Heart right ventricle (tissue), 16 donors: ENCODE measurements around the gene SLC7A6. TPM values are rescaled to one million over a fixed set of nuclear protein-coding genes. Genes with fewer than 3 reads are reported as not detected.

Experiments used
- ATAC-seq, 8 donors: fragments of 200-7000 bp; cut with Tn5 transposase; one replicate each; pipeline ENCODE4 v1.9.1; 2020; ENCODE audit warnings: mild to moderate bottlenecking in 8 of 8, moderate library complexity in 8 of 8, moderate number of reproducible peaks in 1 of 8
- DNase-seq, 2 donors: peaks; one replicate each; pipeline ENCODE4 v3.0.0-alpha.2; 2020
- H3K27ac ChIP-seq, 10 donors: fragments of 200-600 bp; sonication (generic) in 2 of 10; one replicate each; pipeline versions ENCODE4 v1.5.0 to v1.8.0; 2020 to 2022; ENCODE audit warnings: mild to moderate bottlenecking in 3 of 10
- H3K27me3 ChIP-seq, 7 donors: fragments of 200-600 bp; one replicate each; pipeline ENCODE4 v1.8.0; 2021 to 2022; ENCODE audit warnings: mild to moderate bottlenecking in 2 of 7
- H3K36me3 ChIP-seq, 9 donors: fragments of 200-600 bp; sonication (generic) in 1 of 9; one replicate each; pipeline versions ENCODE4 v1.5.0 to v1.8.0; 2020 to 2022; ENCODE audit warnings: mild to moderate bottlenecking in 2 of 9
- H3K4me1 ChIP-seq, 9 donors: fragments of 200-600 bp; sonication (generic) in 1 of 9; one replicate each; pipeline versions ENCODE4 v1.5.0 to v1.8.0; 2020 to 2022; ENCODE audit warnings: mild to moderate bottlenecking in 4 of 9
- H3K4me3 ChIP-seq, 10 donors: fragments of 200-600 bp; sonication (generic) in 2 of 10; one replicate each; pipeline versions ENCODE4 v1.5.0 to v1.8.0; 2020 to 2022; ENCODE audit warnings: mild to moderate bottlenecking in 7 of 10, moderate library complexity in 2 of 10
- H3K9me3 ChIP-seq, 11 donors: fragments of 200-600 bp in 10 of 11; sonication (generic) in 2 of 11; one replicate each; pipeline versions ENCODE4 v1.5.0 to v1.8.0; 2013 to 2022; ENCODE audit warnings: mild to moderate bottlenecking in 2 of 11, control low read depth in 1 of 11, moderate library complexity in 1 of 11
- WGBS, 2 donors: extraction: QIAGEN DNeasy Blood & Tissue Kit; methylation state at CpG; one replicate each; pipeline ENCODE4 v1.1.7; 2013; ENCODE audit warnings: inconsistent platforms in 1 of 2; 5-methylcytosine and 5-hydroxymethylcytosine counted together
- intact Hi-C, 10 donors: fragments of 100-400 bp; cut with DNase I; formaldehyde crosslinking; loops; one replicate each; pipeline versions ENCODE4 v1.11.1 to v1.14.2; 2022
- polyA plus RNA-seq, 2 donors: library from polyadenylated mRNA; stranded (reverse); fragments of 200-250 nt; gene quantifications; one replicate each; pipeline ENCODE4 v1.2.3, GENCODE V29; 2013
- total RNA-seq, 10 donors: library from RNA; stranded (reverse); fragmentation: NEBNext Ultra II Directional in 3 of 10; extraction: Animal tissue kit (Norgen Biotek cat#: 25700) in 3 of 10; gene quantifications; one replicate each; pipeline versions ENCODE4 v1.2.1 to v1.2.4, GENCODE V29; 2021 to 2023
- TF ChIP-seq, protein P1 (sequence below), 9 donors: fragments of 200-600 bp; sonication (generic) in 2 of 9; IDR thresholded peaks; one replicate each; pipeline versions ENCODE4 v1.5.0 to v1.8.0; 2021 to 2022; ENCODE audit warnings: antibody characterized with exemption in 9 of 9, mild to moderate bottlenecking in 5 of 9, moderate library complexity in 1 of 9
- donor health status: Arrhythmogenic right ventricular cardiomyopathy.
- donor health status: ischemic (EF 13 %, LVEDD 7.1; RV severe dilation, severe dysfunction).
- donor health status: healthy with polysubstance abuse.
- donor health status: DM: no; HTN: yes; CAD: no.
- donor health status: DM: no; HTN: no; CAD: no.
- donor health status: ischemic (EF 25% LVEDD 6.9; RV normal size, moderate dysfunction).
- donor health status: ischemic (EF 25% LVEDD 5.7; RV mildly dilated, moderate dysfunction).
- donor health status: healthy.
- donor health status: DM: yes; HTN: yes; CAD: no.
- donor health status: Ischemic cardiomyopathy.
- donor health status: ischemic (EF 35%, LVEDD 5.7; RV mildly dilated, moderate dysfunction).
- donor health status: nonischemic (EF 11% LVEDD 7.7; RV severe dilation, severe dysfunction).
- donor health status: DM: yes; HTN: yes; CAD: no.
- donor health status: PGD.
- donor health status: ischemic (EF 29% LVEDD 5.4; RV normal size, mild dysfunction).
- donor health status: nonischemic (EF 23%, LVEDD 6.1; RV moderate dilation, normal function).

SLC7A6 gene
- total and polyA plus RNA-seq, 12 donors = 22.6 to 85.6 (median 42.4) TPM

DNA sequence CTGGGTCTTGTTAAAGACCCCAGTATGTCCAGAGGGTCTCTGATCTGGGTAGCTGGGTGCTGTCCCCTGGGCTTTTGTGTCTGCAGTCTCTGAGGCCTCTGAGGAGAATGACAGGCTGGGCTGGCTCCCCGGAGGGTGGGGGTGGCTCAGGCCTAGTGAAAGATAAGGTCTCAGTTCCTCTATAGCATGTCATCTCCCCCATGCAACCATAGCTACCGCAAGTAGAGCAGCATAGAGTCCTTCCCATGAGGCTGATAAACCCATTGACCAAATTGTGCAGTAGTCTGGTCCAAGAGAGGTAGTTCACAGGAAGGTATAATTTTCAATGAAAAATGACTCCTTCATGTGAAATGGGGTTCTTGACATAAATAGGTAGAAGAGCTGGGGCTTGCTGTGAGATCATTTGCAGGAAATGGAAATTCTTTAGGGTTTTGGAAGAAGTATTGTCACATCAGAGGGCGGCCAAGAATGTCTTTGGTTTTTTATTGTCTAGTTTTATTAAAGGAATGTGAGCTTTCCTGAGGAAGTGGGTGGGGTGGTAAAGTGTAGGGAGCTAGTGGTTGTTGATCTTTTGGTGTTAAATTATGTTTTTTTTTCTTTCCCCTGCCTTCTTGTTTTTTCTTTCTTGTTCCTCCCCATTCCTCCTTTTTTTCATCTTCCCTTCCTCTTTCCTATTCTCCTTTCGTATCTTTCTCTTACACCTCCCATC, 25.4 kb downstream of the SLC7A6 start:
- H3K4me3 ChIP-seq = no peak overlapping the region
- peaks cover 35 to 75% (median 67%) of the 10 kb centered on the region in 9 donors for H3K4me1 ChIP-seq
- H3K9me3 ChIP-seq = no peaks in the 10 kb centered on the region
- no peak for DNase-seq
- peak overlapping the region; percentile 56 to 88 (median 78) for H3K27ac ChIP-seq
- 44 to 55% methylated on average over 4 of the region's 4 CpGs for WGBS, 2 donors
- H3K27me3 ChIP-seq = no peaks in the 10 kb centered on the region
- intact Hi-C loops = loop anchor here in 1 of 10 donors (2.0 kb wide), 1 partner anchor 21 kb away; the partner anchor contains the start of genes PRMT7 and SLC7A6OS
- TF ChIP-seq, protein P1, sequence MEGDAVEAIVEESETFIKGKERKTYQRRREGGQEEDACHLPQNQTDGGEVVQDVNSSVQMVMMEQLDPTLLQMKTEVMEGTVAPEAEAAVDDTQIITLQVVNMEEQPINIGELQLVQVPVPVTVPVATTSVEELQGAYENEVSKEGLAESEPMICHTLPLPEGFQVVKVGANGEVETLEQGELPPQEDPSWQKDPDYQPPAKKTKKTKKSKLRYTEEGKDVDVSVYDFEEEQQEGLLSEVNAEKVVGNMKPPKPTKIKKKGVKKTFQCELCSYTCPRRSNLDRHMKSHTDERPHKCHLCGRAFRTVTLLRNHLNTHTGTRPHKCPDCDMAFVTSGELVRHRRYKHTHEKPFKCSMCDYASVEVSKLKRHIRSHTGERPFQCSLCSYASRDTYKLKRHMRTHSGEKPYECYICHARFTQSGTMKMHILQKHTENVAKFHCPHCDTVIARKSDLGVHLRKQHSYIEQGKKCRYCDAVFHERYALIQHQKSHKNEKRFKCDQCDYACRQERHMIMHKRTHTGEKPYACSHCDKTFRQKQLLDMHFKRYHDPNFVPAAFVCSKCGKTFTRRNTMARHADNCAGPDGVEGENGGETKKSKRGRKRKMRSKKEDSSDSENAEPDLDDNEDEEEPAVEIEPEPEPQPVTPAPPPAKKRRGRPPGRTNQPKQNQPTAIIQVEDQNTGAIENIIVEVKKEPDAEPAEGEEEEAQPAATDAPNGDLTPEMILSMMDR (IDR thresholded peaks at IDR 0.05) = no peak
- ATAC-seq = peak in 3 of 8 donors; percentile 29 to 43 (median 38)
- H3K36me3 ChIP-seq = peaks cover 0 to 73% (median 36%) of the 10 kb centered on the region in 9 donors

GRCh38 chr16:68290450-68290849, 26.1 kb downstream of the SLC7A6 start:
- peaks cover 33 to 70% (median 60%) of the 10 kb centered on the region in 9 donors for H3K4me1 ChIP-seq
- no peak overlapping the region for H3K4me3 ChIP-seq
- no peaks in the 10 kb centered on the region for H3K9me3 ChIP-seq
- DNase-seq (no peak), ATAC-seq (no peak)
- peaks cover 0 to 80% (median 42%) of the 10 kb centered on the region in 9 donors for H3K36me3 ChIP-seq
- TF ChIP-seq, protein P1 (IDR thresholded peaks at IDR 0.05) = no peak
- H3K27ac ChIP-seq = peak overlapping the region; percentile 56 to 88 (median 78)
- H3K27me3 ChIP-seq = no peaks in the 10 kb centered on the region
- intact Hi-C loops = no loop called here
- 62 to 68% methylated on average over 6 of the region's 6 CpGs for WGBS, 2 donors

- DNase-seq = no peak
- Histone ChIP-seq H3K4me1 (peaks cover 31 to 70% (median 59%) of the 10 kb centered on the region in 9 donors), H3K4me3 (no peak overlapping the region), H3K36me3 (peaks cover 0 to 88% (median 49%) of the 10 kb centered on the region in 9 donors), H3K9me3 (no peaks in the 10 kb centered on the region), H3K27me3 (no peaks in the 10 kb centered on the region), H3K27ac (peak overlapping the region in 7 of 10 donors; percentile 71 to 88 (median 82))
- WGBS, 2 donors = 88 to 89% methylated on average over 4 of the region's 4 CpGs
- intact Hi-C loops = no loop called here
- TF ChIP-seq, protein P1 (IDR thresholded peaks at IDR 0.05) = no peak
- no peak for ATAC-seq
These were observed 26.9 kb downstream of the SLC7A6 start for GRCh38 chr16:68291227-68291626.

DNA sequence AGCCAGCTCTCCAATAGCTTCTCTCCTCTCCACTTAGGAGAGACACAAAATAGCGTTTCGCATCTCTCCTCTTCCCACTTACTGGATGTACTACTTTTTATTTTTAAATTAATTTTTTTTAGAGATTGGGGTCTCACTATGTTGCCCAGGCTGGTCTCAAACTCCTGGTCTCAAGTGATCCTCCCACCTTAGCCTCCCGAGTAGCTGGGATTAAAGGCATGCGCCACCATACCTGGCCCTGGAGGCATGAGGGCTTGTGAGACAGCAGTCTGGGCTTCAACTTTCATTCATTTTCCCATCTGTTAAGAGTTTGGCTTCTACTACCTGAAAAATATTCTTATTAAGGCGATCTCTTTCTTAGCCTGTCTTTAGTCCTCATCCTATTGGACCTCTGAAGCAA, 28.1 kb downstream of the SLC7A6 start:
- peaks cover 24 to 69% (median 56%) of the 10 kb centered on the region in 9 donors for H3K4me1 ChIP-seq
- DNase-seq = no peak
- no peaks in the 10 kb centered on the region for H3K9me3 ChIP-seq
- ATAC-seq = no peak
- 94 to 97% methylated on average over 5 of the region's 5 CpGs for whole genome bisulfite sequencing, 2 donors
- no peak overlapping the region for H3K4me3 ChIP-seq
- TF ChIP-seq, protein P1 (IDR thresholded peaks at IDR 0.05) = no peak
- peaks cover 0 to 94% (median 61%) of the 10 kb centered on the region in 9 donors for H3K36me3 ChIP-seq
- H3K27ac ChIP-seq = peak overlapping the region in 3 of 10 donors; percentile 3 to 37 (median 19)
- no peaks in the 10 kb centered on the region for H3K27me3 ChIP-seq
- intact Hi-C loops = no loop called here
